HT1080 (cell line): ENCODE results near the gene HYCC2. TPM values are rescaled to one million over a fixed set of nuclear protein-coding genes. Genes with fewer than 3 reads are reported as not detected.
"Not testable (repeated sequence)": the region's sequence is repeated elsewhere in the genome, so short reads cannot be mapped to it uniquely, and the experiment has no call there.

Experiments used
- DNase-seq: peaks from one replicate; pipeline ENCODE4 v3.0.0-alpha.2; 2015; ENCODE audit warnings: low read depth
- polyA plus RNA-seq, 2 experiments: library from polyadenylated mRNA; depleted of rRNA; stranded (reverse); fragments of >200 nt; gene quantifications; 2 replicates each; pipeline ENCODE4 v1.2.3, GENCODE V29; 2015
- total RNA-seq: library from RNA; depleted of rRNA; stranded (reverse); fragments of >200 nt; shearing (Covaris generic); gene quantifications from 2 replicates; pipeline ENCODE4 v1.2.3, GENCODE V29; 2014; rRNA removed

Gene HYCC2
- total RNA-seq, result 1.8 and 4.0 TPM in 2 replicates
- polyA plus RNA-seq (2015; cell fraction: cytosol; rRNA removed), result 1.5 and 2.9 TPM in 2 replicates
- 6.5 and 7.4 TPM in 2 replicates for polyA plus RNA-seq (2015; cell fraction: nucleus; rRNA removed)

GRCh38 chr2:201071479-201072200 is at the start of gene HYCC2, which contains the start of gene NDUFB3:
Gene HYCC2 (minus strand): TSS chr2:201071671. CDS start chr2:201024009, 47,662 bp downstream.
Gene NDUFB3 (plus strand): TSS chr2:201072001. CDS start chr2:201078883, 6,882 bp downstream.
- DNase-seq, result peak; percentile 92

GRCh38 chr2:201118961-201119854 is 47.7 kb upstream of the HYCC2 start:
- no peak for DNase-seq

DNA sequence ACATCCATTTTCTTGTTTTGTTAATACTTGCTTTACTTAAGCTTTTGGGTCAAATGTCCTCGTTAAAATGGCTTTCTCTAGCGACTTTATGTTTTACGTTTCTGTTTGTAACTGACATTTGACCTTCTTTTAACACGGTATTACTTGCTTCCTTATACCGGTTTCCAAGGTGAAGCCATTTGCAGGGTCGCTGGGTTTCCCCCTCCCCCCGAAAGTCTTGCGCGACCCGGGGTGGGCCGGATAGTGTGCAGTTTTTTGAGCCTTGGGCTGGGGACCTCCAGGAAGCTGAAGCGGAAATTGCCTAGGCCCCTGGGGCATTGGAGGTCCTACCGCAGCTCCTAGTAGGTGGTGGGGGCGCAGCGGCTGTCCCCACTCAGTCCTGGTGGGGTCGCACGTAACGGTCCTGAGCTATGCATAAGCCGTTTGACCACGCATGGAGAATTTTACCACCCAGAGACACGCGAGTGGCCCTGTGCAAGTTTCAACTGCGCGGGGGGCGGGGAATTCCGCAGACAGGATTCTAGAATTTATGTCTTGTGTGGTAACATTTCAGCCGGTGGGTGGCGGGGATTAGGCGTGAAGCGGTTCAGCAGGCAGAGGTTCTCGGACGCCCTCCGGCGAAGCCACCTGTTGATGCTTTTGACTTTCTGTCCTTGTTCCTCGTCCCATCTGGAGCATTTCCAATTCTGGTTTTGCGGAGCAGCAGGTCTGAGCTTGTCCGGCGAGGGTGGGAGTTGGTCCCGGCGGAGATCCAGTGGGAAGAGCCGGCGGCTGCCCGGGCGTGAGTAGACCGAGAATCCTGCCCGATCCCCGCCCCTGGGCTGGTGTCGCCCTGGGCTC is 46.9 kb upstream of the HYCC2 start:
- DNase-seq, result no peak

- DNase-seq, result not testable (repeated sequence)
These were observed 46.2 kb upstream of the HYCC2 start for GRCh38 chr2:201117735-201118094.

DNA sequence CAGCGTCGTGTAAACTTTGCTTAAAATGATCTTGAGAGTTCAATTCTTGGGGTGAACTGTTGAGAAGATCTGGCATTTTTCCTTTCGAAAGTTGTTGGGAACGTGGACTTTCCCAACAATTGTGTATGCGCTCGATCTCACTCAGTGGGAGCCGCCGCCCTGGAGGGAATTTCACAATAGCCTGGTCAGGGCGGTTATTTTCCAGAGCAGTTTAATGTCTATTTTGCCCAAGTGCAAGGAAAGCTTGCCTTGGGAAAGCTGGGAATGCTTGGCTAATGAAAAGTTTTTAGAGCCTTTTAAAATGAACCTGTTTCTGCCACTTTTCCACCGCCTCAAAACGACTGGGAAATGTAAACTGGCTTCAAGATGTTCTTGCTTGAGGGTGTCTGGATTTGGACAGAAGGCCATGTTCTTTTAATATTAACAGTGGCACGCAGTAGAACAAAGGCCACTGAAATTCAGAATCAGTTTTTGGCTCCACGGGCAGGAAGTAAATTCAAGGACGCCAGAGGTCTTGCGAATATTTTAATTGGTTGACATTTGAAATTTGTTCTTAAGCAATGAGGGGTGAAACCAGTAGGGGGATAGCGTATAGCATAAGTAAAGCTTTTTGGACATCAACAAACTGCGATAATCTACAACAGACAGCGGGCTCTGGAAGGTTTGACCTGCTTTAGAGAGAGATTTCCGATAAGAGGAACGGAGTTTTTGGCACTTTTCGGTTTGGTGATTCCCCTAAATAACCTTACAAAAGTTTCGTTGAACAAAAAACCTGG is 45.7 kb upstream of the HYCC2 start:
- peak; percentile 41 for DNase-seq

DNA sequence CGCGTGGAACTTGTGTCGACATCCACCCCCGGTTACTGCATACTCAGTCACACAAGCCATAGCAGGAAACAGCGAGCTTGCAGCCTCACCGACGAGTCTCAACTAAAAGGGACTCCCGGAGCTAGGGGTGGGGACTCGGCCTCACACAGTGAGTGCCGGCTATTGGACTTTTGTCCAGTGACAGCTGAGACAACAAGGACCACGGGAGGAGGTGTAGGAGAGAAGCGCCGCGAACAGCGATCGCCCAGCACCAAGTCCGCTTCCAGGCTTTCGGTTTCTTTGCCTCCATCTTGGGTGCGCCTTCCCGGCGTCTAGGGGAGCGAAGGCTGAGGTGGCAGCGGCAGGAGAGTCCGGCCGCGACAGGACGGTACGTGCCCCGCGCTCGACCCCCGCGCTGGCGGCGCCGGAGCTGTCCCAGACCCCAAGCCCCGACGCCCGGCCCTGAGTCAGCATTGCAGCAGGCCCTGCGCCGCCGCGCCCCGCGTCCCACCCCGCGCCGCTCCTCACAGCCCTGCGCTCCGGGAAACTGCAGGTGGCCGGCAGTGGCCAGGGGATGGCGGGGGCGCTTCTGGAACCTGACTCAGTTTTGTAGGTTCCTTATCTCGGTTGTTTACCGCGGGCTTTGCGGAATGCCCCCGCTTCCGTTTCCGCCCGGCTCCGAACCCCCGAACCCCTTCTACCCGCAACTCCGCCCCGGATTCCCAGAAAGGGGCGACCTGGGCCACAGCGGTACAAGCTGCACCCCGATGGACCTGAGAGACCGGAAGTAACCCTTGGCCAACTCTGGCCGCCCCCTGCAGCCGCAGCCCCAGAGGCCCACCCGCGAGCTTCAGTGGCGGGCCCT is 44.9 kb upstream of the HYCC2 start, which contains the start of gene CFLAR:
Gene CFLAR (plus strand): TSS at position 50 of the 844 bp plus-strand sequence. CDS start 13,702 bp downstream, outside the sequence.
- peak; percentile 63 for DNase-seq

DNA sequence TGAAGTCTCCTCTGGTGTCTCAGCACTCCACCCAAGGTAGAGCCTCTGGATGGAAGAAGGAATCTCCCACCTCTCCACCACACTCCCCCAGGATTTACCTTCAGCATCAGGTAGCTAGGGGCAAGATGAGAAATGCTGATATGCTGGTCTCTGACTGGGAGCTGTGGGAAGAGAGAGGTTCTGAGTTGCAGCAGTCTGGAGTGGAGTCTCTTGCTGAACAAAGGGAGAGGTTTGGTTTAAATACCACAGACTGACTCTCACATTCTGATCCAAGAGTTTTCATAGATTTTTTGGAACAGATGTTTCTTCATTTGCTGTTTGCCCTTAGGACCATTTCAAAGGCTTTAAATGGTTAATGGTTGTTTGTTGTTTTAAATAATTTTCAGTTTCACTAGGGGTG is 43.4 kb upstream of the HYCC2 start:
- DNase-seq, result no peak

GRCh38 chr2:201114350-201114749 is 42.9 kb upstream of the HYCC2 start:
- no peak for DNase-seq

DNA sequence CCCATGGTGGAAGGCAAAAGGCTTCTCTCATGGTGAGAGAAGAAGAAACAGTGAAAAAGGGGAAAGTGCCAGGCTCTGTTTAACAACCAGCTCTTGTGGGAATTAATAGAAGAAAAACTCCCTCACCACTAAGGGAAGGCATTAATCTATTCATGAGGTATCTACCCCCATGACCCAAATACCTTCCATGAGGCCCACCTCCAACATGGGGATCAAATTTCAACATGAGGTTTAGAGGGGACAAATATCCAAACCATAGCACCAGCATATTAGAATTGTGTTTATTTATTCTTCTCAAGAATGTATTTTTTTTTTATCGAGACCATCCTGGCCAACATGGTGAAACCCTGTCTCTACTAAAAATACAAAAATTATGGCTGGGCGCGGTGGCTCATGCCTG is 39.6 kb upstream of the HYCC2 start:
- no peak for DNase-seq

DNA sequence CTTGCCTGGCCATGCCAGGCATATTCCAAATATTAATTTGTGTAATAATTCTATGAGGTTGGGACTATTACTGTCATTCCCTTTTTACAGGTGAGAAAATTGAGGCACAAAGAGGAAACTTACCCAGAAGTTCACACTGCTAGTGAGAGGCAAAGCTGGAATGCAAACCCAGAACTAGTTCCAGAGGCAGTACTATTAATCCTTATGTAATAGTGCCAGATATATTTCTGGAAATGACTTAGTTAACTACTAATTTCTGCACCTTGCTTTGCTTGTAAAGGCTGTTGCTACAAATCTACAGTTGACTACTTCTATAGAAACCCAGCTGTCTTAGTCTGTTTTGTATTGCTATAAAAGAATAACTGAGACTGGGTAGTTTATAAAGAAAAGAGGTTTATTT is 39.1 kb upstream of the HYCC2 start:
- DNase-seq, result no peak

DNA sequence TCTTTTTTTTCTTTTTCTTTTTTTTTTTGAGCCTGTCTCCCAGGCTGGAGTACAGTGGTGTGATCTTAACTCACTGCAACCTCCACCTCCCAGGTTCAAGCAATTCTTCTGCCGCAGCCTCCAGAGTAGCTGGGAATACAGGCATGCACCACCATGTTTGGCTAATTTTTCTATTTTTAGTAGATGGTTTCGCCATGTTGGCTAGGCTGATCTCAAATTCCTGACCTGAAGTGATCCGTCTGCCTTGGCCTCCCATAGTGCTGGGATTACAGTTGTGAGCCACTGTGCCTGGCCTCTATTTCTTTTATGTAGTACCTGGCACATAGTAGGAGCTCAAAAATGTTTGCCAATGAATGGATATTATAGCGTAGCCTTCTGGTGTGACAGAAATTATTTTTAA is 37.7 kb upstream of the HYCC2 start:
- no peak for DNase-seq

GRCh38 chr2:201108341-201108740 is 36.9 kb upstream of the HYCC2 start:
- no peak for DNase-seq

GRCh38 chr2:201107624-201108023 is 36.2 kb upstream of the HYCC2 start:
- DNase-seq, result no peak

GRCh38 chr2:201105759-201106158 is 34.3 kb upstream of the HYCC2 start:
- no peak for DNase-seq

DNA sequence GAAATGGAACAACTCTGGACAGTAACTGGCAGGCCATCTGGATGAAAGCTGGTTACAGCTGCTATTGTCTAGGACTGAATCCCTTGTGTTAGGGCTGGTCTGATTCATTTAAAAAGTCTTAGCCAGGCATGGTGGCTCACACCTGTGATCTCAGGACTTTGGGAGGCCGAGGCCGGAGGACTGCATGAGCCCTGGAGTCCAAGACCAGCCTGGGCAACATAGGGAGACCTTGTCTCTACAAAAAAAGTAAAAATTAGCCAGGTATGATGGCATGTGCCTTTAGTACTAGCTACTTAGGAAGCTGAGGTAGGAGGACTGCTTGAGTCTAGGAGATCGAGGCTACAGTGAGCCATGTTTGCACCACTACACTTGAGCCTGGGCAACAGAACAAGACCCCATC is 29.0 kb upstream of the HYCC2 start:
- no peak for DNase-seq

- DNase-seq, result no peak
These were observed 22.1 kb upstream of the HYCC2 start for GRCh38 chr2:201093573-201093972.

DNA sequence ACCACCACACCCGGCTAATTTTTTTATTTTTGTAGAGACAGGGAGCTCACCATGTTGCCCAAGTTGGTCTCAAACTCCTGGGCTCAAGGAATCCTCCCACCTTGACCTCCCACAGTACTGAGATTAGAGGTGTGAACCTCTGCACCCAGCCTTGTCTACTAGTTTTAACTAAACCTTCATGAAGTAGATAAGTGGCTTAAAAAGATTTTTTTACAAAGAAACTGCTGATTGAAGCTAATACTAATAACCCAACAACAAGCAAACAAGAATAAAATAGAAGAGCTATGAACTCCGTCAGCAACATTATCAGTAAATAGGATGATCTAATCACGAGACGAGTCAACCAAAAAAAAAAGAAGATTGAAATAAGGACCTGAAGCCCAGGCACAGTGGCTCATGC is 19.1 kb upstream of the HYCC2 start:
- no peak for DNase-seq

DNA sequence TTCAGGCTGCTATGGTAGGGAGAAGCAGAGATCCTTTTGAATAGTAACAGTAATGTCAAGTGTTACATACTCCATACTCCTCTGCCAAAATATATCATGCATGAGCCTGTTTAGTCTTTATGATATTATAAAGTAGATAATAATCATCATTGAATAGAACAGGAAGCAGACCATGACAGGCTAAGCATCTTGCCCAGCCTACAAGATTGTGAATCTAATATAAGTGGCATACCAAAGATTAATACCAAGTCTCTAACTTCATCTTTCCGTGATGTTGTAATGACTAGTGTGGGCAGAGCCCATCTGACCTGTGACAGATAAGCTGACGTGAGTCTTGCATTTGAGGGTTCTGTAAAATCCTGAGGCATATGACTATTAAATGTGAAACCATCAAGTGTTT is 13.4 kb upstream of the HYCC2 start:
- no peak for DNase-seq

- DNase-seq, result no peak
These were observed 3.5 kb upstream of the HYCC2 start for GRCh38 chr2:201074996-201075395.
